Measurements from ENCODE around the gene TPST2.

Gene TPST2

GRCh38 chr22:26555478-26555877, 34.5 kb downstream of the TPST2 start:
- DNase-seq (ENCODE audit: low spot score) = no peak

GRCh38 chr22:26554956-26555355, 35.0 kb downstream of the TPST2 start:
- no peak for DNase-seq (ENCODE audit: low spot score)

- DNase-seq (ENCODE audit: low spot score) = peak; percentile 89
These were observed 36.7 kb downstream of the TPST2 start for GRCh38 chr22:26553056-26553752.

- DNase-seq (ENCODE audit: low spot score) = peak; percentile 53
These were observed 37.5 kb downstream of the TPST2 start for GRCh38 chr22:26552466-26552865.

DNA sequence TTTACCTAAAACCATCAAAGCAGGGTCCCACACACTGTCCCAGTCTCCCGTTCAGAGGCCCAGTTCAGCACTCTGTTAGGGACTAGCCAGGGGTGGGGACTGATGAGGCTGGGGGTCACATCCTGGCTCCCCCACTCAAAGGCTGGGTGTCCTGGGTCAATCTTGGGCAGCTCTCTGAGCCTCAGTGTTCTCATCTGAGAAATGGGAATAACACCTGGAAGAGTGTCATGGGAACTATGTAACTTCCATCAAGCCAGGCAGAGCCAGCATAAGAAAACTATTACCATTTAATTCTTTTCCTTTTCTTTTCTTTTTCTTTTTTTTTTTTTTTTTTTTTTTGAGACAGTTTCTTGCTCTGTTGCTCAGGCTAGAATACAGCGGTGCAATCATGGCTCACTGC, 38.4 kb downstream of the TPST2 start:
- no peak for DNase-seq (ENCODE audit: low spot score)

GRCh38 chr22:26550498-26551033, 39.4 kb downstream of the TPST2 start:
- DNase-seq (ENCODE audit: low spot score) = peak; percentile 99

DNA sequence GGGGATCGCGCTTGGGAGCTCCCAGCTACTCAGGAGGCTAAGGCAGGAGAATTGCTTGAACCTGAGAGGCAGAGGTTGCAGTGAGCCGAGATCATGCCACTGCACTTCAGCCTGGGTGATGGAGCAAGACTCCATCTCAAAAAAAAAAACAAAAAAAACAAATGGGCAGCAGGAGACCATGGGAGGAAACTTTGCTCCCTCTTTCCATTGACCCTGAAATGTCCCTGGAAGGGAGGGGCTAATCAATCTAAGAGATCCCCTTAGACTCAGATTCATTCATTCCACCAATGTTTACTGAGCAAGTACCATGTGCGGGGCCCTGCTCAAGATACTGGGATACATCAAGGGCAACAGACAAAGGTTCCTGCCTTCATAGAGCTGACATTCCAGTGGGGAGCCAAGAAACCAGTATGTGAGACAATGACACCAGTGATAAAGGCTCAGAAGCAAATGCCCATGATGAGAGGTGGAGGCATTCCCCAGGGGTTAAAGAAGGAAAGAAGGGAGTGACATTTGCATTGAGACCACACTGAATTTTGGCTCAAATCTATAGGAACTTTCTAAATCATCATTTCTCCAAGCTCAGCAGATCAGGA, 39.9 kb downstream of the TPST2 start:
- DNase-seq (ENCODE audit: low spot score) = no peak

GRCh38 chr22:26548984-26549383, 40.9 kb downstream of the TPST2 start:
- no peak for DNase-seq (ENCODE audit: low spot score)

GRCh38 chr22:26548303-26548702, 41.6 kb downstream of the TPST2 start:
- DNase-seq (ENCODE audit: low spot score) = no peak

DNA sequence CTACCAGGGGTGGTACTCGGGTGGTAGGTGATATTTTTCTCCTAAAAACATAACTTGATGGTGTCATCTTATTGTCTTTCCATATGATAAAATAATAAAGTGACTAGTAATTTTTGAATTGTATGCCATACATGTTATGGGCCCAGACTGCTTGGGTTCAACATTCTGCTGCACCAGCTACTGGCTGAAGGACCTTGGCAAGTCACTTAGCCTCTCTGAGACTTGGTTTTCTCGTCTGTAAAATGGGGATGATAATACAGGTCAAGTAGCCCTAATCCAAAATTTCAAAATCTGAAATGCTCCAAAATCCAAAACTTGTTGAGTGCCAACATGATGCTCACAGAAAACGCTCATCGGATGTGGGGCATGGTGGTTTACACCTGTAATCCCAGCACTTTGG, 42.1 kb downstream of the TPST2 start:
- DNase-seq (ENCODE audit: low spot score) = no peak

GRCh38 chr22:26547426-26547825, 42.5 kb downstream of the TPST2 start:
- no peak for DNase-seq (ENCODE audit: low spot score)

- DNase-seq (ENCODE audit: low spot score) = no peak
These were observed 43.6 kb downstream of the TPST2 start for GRCh38 chr22:26546282-26546681.

DNA sequence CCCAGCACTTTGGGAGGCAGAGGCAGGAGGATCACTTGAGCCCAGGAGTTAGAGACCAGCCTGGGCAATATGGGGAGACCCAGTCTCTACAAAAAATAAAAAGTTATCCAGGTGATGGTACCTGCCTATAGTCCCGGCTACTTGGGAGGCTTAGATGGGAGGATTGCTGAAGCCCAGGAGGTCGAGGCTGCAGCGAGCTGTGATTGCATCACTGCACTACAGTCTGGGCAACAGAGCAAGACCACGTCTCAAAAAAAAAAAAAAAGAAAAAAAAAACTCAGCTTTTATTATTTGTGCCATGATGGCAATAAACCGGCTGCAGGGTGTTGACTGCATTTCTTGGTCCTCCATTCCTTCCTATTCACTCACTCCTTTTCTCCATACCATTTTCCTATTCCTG, 44.1 kb downstream of the TPST2 start:
- no peak for DNase-seq (ENCODE audit: low spot score)

GRCh38 chr22:26545385-26545784, 44.5 kb downstream of the TPST2 start:
- DNase-seq (ENCODE audit: low spot score) = no peak

GRCh38 chr22:26544489-26544888, 45.4 kb downstream of the TPST2 start:
- no peak for DNase-seq (ENCODE audit: low spot score)

- no peak for DNase-seq (ENCODE audit: low spot score)
These were observed 47.1 kb downstream of the TPST2 start for GRCh38 chr22:26542831-26543230.

DNA sequence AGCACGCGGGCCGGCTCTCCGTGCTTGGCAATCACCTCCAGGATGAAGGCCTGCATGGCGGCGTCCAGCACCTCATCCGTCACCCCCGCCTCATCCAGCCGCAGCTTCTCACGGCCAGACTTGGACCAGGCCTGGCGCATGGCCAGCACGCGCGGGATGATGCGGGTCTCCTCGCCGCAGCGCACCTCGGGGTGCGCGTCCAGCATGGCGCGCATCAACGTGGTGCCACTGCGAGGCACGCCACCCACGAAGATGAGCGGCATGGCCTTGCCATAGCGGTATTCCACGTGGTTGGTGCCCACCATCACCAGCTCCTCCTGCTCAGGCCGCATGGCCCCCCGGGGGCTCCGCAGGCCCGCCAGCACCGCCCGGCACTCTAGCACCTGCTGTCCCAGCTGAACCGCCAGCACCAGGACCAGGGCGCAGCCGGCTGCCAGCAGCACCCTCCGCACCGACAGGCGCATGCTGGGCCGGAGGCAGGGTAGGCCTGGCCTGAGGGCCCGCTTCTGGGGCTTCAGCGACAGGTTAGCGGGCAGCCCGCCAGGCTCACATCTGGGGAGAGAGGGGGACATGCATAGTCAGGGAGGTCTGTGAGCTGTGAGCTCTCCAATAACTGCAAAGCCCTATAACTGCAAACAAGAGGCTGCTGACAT, 48.6 kb downstream of the TPST2 start:
- DNase-seq (ENCODE audit: low spot score) = no peak

DNA sequence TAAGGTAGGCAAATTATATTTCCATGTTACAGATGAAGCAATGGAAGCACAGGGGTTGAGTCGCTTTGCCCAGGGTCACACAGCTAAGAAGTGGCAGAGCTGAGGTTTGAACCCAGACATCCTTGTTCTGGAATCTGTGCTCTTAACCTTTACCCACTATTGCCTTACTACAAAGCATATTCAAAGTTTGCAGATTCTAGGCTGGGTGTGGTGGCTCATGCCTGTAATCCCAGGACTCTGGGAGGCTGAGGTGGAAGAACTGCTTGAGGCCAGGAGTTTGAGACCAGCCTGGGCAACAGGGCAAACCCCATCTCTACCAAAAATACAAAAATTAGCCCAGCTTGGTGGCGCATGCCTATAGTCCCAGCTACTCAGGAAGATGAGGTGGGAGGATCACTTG, 49.8 kb downstream of the TPST2 start:
- no peak for DNase-seq (ENCODE audit: low spot score)

GRCh38 chr22:26536762-26537134, 53.2 kb downstream of the TPST2 start:
- DNase-seq (ENCODE audit: low spot score) = no peak

DNA sequence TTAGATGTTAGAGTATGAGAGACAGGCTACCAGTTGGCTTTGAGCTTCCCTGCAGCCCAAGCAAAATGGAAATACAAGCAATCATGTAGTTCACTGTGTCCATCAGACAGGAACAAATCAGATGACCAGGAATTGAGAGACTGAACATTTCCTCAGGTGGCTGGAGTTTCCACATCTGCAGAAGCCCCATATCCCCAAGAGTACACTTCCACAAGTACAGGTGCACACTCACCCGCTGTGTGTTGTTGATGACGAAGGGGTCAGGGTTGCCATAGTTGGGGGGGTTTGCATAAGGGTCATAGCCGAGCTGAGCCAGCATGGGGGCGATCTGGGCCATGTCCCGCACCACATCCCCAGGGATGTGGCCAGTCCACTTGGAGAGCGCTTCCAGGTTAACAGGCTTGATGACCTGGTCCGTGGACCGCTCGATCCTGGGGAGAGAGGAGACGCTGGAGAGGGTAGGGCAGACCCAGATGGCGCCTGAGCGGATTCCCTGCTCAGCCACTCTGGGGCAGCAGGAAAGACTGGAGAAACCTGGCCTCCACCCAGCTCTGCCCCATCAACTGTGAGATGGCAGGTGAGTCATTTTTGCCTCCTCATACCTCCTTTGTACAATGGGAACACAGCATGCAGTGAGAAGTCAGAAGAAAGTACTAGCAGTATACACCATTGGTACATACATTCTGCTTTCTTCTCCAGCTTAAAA, 53.7 kb downstream of the TPST2 start:
- DNase-seq (ENCODE audit: low spot score) = no peak

GRCh38 chr22:26535603-26535908, 54.4 kb downstream of the TPST2 start:
- DNase-seq (ENCODE audit: low spot score) = no peak

DNA sequence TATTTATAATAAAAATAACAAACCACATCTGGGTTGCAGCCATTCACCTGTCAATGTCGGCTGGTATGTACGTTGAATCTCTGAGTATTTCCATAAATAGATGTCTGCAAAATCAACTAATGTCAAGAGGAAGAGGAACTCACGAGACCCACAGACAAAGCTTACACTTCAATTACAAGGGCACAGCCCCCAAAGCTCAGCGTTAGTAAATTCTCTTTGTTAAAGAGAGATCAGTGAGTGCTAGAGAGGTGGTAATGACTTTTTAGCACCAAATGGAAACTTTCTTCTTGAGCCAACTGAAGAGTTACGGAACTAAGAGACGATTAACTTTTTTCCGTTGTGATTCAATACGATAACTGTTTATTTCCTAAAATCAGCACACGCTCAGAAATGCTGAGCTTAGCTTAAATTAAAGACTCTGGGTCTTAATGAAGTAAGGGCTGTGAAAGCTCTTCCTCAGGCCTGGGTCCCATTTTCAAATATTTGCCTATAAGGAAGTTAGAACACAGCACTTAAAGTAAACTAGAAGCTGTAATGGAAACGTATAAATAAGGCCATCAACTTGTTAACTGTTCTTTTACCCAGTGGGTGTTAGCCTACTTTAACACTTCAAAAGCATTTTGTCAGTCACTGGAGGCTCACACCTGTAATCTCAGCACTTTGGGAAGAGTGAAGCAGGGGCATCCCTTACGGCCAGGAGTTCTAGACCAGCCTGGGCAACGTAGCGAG, 54.9 kb downstream of the TPST2 start:
- no peak for DNase-seq (ENCODE audit: low spot score)
